SK-N-SH (cell line): ENCODE results near the gene ZBTB16. TPM values are rescaled to one million over a fixed set of nuclear protein-coding genes. Genes with fewer than 3 reads are reported as not detected.

Experiments
- CTCF ChIA-PET: fragments of 300-600, 350-600 bp; formaldehyde crosslinking; extraction: SDS; loops from one replicate; lab custom pipeline; 2021; lab: Yijun Ruan, JAX
- POLR2A ChIA-PET: fragments of 350-600 bp; sonication (Branson Sonifier 250); formaldehyde crosslinking; extraction: SDS; loops from one replicate; lab custom pipeline; 2020; ENCODE audit warnings: antibody characterized with exemption, inconsistent platforms; lab: Yijun Ruan, JAX
- DNase-seq: peaks from one replicate; pipeline ENCODE4 v3.0.0; 2012
- H2AFZ ChIP-seq: fragments of 200-600 bp; sonication (generic); 2 replicates; pipeline ENCODE4 v1.8.1; 2016; ENCODE audit warnings: antibody characterized with exemption, mild to moderate bottlenecking, low read depth
- H3F3A ChIP-seq: fragments of 200-600 bp; sonication (generic); replicated peaks from 2 replicates; pipeline ENCODE3; 2016; ENCODE audit warnings: antibody characterized with exemption, mild to moderate bottlenecking; ENCODE audit not compliant: insufficient read depth
- H3K27ac ChIP-seq, 2 experiments: fragments of 200-500 bp in 1 of 2; fragments of 200-600 bp in 1 of 2; sonication (Bioruptor generic) in 1 of 2; sonication (generic), shearing (Covaris generic) in 1 of 2; 2 replicates each; pipeline versions ENCODE4 v1.5.1 to v1.6.1; 2014 to 2016; ENCODE audit warnings: low read depth in 2 of 2, inconsistent platforms in 1 of 2, low read length in 1 of 2, mild to moderate bottlenecking in 1 of 2, mixed read lengths in 1 of 2
- H3K27me3 ChIP-seq: fragments of 200-600 bp; sonication (generic), shearing (Covaris generic); 2 replicates; pipeline ENCODE4 v1.6.1; 2016; ENCODE audit warnings: mixed run types; ENCODE audit not compliant: insufficient read depth
- H3K36me3 ChIP-seq, 2 experiments: fragments of 200-500 bp in 1 of 2; fragments of 200-600 bp in 1 of 2; sonication (Bioruptor generic) in 1 of 2; sonication (generic) in 1 of 2; replicated peaks in 1 of 2; 2 replicates each; pipeline versions ENCODE3 to v1.5.1; 2014 to 2016; ENCODE audit warnings: low read length in 1 of 2, mild to moderate bottlenecking in 1 of 2; ENCODE audit not compliant: insufficient read depth in 2 of 2, control insufficient read depth in 1 of 2
- H3K4me1 ChIP-seq, 2 experiments: fragments of 200-500 bp in 1 of 2; fragments of 200-600 bp in 1 of 2; sonication (Bioruptor generic) in 1 of 2; sonication (generic), shearing (Covaris generic) in 1 of 2; 2 replicates each; pipeline versions ENCODE4 v1.5.1 to v1.6.1; 2014 to 2016; ENCODE audit warnings: low read depth in 1 of 2, low read length in 1 of 2, mixed run types in 1 of 2; ENCODE audit not compliant: insufficient read depth in 2 of 2, control insufficient read depth in 1 of 2
- H3K4me2 ChIP-seq: fragments of 200-600 bp; sonication (generic), shearing (Covaris generic); 2 replicates; pipeline ENCODE4 v1.6.1; 2017; ENCODE audit warnings: mixed run types
- H3K4me3 ChIP-seq, 2 experiments: fragments of 200-500 bp in 1 of 2; fragments of 200-600 bp in 1 of 2; sonication (Bioruptor generic) in 1 of 2; sonication (generic), shearing (Covaris generic) in 1 of 2; 2 replicates each; pipeline versions ENCODE4 v1.5.1 to v1.8.1; 2014 to 2016; ENCODE audit warnings: low read depth in 2 of 2, inconsistent platforms in 1 of 2, low read length in 1 of 2, mild to moderate bottlenecking in 1 of 2, mixed read lengths in 1 of 2, moderate library complexity in 1 of 2
- H3K79me2 ChIP-seq: fragments of 200-600 bp; sonication (generic); 2 replicates; pipeline ENCODE4 v1.8.1; 2017; ENCODE audit warnings: mild to moderate bottlenecking; ENCODE audit not compliant: insufficient read depth
- H3K9ac ChIP-seq: fragments of 200-600 bp; sonication (generic); 2 replicates; pipeline ENCODE4 v1.6.1; 2017; ENCODE audit warnings: mixed run types
- H3K9me2 ChIP-seq: fragments of 200-600 bp; sonication (generic); 2 replicates; pipeline ENCODE4 v1.6.1; 2017; ENCODE audit warnings: mixed run types
- H3K9me3 ChIP-seq: fragments of 200-600 bp; sonication (generic); 2 replicates; pipeline ENCODE4 v1.6.1; 2017; ENCODE audit warnings: mixed run types, mild to moderate bottlenecking, moderate library complexity
- H4K20me1 ChIP-seq: fragments of 200-600 bp; sonication (generic); 2 replicates; pipeline ENCODE4 v1.6.1; 2017; ENCODE audit warnings: mild to moderate bottlenecking, mixed run types; ENCODE audit not compliant: insufficient read depth
- CHD2 ChIP-seq: fragments of 150-350 bp; IDR thresholded peaks from 2 replicates; pipeline ENCODE4 v1.6.1; 2018; ENCODE audit warnings: low read length; ENCODE audit not compliant: partially characterized antibody
- ELF1 ChIP-seq: IDR thresholded peaks from 2 replicates; pipeline ENCODE4 v1.4.0; 2012
- EP300 ChIP-seq, 2 experiments: IDR thresholded peaks; 2 replicates each; pipeline versions ENCODE4 v1.4.0 to v1.6.1; 2012; ENCODE audit warnings: borderline replicate concordance in 1 of 2, low read depth in 1 of 2, low read length in 1 of 2
- EZH2phosphoT487 ChIP-seq: fragments of 200-600 bp; sonication (generic); IDR thresholded peaks from 2 replicates; pipeline ENCODE4 v1.6.1; 2017; ENCODE audit warnings: low read depth, mixed run types, mild to moderate bottlenecking, antibody characterized with exemption, moderate library complexity, borderline replicate concordance
- FOXM1 ChIP-seq: IDR thresholded peaks from 2 replicates; pipeline ENCODE4 v1.4.0; 2012; ENCODE audit warnings: low read depth, mild to moderate bottlenecking
- GABPA ChIP-seq: IDR thresholded peaks from 2 replicates; pipeline ENCODE4 v1.4.0; 2012; ENCODE audit warnings: low read depth, mild to moderate bottlenecking
- JUND ChIP-seq: IDR thresholded peaks from 2 replicates; pipeline ENCODE4 v1.4.0; 2012
- MEF2A ChIP-seq: IDR thresholded peaks from 2 replicates; pipeline ENCODE4 v1.4.0; 2012; ENCODE audit warnings: low read depth, borderline replicate concordance
- NFIC ChIP-seq: IDR thresholded peaks from 2 replicates; pipeline ENCODE4 v1.4.0; 2012; ENCODE audit warnings: borderline replicate concordance
- NRF1 ChIP-seq: IDR thresholded peaks from 2 replicates; pipeline ENCODE4 v1.6.1; 2012; ENCODE audit warnings: low read depth, mild to moderate bottlenecking, low read length
- RAD21 ChIP-seq: IDR thresholded peaks from 2 replicates; pipeline ENCODE4 v1.6.1; 2012; ENCODE audit warnings: mild to moderate bottlenecking, low read length
- RFX5 ChIP-seq: IDR thresholded peaks from 2 replicates; pipeline ENCODE4 v1.6.1; 2012; ENCODE audit warnings: mild to moderate bottlenecking, improper control_type of control experiment, low read length
- RXRA ChIP-seq: IDR thresholded peaks from 2 replicates; pipeline ENCODE4 v1.4.0; 2012; ENCODE audit warnings: low read depth, mild to moderate bottlenecking, borderline replicate concordance
- SIN3A ChIP-seq: IDR thresholded peaks from 2 replicates; pipeline ENCODE4 v1.6.1; 2012; ENCODE audit warnings: low read depth, mild to moderate bottlenecking, low read length, moderate library complexity, borderline replicate concordance
- SMC3 ChIP-seq: IDR thresholded peaks from 2 replicates; pipeline ENCODE4 v1.6.1; 2012; ENCODE audit warnings: low read depth, low read length, improper control_type of control experiment
- YY1 ChIP-seq: IDR thresholded peaks from 2 replicates; pipeline ENCODE4 v1.4.0; 2012; ENCODE audit warnings: low read depth, mild to moderate bottlenecking
- WGBS: methylation state at CpG from one replicate; pipeline ENCODE4 v1.1.6; 2017; ENCODE audit warnings: low lambda C conversion rate; 5-methylcytosine and 5-hydroxymethylcytosine counted together
- polyA plus RNA-seq, 3 experiments: library from polyadenylated mRNA; depleted of rRNA; stranded (reverse); fragments of >200 nt; gene quantifications; 2 replicates each; pipeline ENCODE4 v1.2.3, GENCODE V29; 2012
- TF ChIP-seq, protein P1 (sequence below): fragments of 150-350 bp; IDR thresholded peaks from 2 replicates; pipeline ENCODE4 v1.6.1; 2017; ENCODE audit warnings: antibody characterized with exemption, low read length, low read depth, borderline replicate concordance
- TF ChIP-seq, protein P2 (sequence below): fragments of 200-600 bp; sonication (generic); IDR thresholded peaks from 2 replicates; pipeline ENCODE4 v1.6.1; 2017; ENCODE audit warnings: antibody characterized with exemption, mild to moderate bottlenecking, moderate library complexity
- TF ChIP-seq, protein P3 (sequence below): IDR thresholded peaks from 2 replicates; pipeline ENCODE4 v1.6.1; 2012; ENCODE audit warnings: mild to moderate bottlenecking, low read depth, low read length, moderate library complexity
- TF ChIP-seq, protein P4 (sequence below): fragments of 150-350 bp; IDR thresholded peaks from 2 replicates; pipeline ENCODE4 v1.6.1; 2016; ENCODE audit warnings: mild to moderate bottlenecking, low read depth, low read length

Gene ZBTB16
- polyA plus RNA-seq, 1 of the 3 experiments (the other 2 are of a cell fraction), result not detected

DNA sequence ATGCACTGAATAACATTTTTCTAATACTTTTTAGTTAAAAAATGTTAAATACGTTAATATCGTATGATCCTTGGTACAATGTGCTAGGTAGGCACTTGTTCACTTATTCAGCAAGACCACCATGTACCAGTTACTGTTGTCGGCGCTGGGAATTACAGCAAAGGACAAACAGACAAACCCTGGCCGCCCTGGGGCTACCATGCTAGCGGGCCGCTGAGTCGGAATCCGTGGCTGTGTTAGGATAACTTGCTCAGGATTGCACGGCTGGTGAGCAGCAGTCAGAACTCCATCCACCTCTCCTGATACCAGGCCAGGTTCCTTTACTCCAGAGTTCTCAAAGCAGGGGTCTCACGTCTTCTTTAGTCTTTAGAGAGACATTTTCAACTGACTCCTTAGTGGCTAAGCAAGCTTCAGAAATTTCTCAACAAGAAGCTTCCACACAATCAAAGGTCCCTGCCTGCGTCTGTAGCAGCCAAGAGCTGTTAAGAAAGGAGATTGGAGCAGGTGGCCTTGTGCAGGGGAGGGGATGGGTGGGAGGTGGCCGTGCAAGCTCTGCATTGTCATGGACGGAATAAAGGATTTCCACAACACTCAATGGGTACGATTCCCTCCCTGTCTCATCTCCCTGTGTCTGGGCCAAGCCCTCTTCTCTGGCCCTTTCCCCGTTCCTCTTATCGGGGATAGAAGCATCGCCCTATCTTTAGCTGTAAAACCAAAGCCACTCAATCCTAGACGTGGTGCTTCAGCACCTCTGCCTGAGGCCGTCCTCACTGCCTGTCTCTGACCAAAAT lies 196.9 kb downstream of the ZBTB16 start:
- H4K20me1 ChIP-seq, result no peaks in the 10 kb centered on the region
- no peaks in the 10 kb centered on the region for H3F3A ChIP-seq
- no peak overlapping the region for H2AFZ ChIP-seq
- TF ChIP-seq FOXM1, result no peak
- no peak for TF ChIP-seq JUND
- TF ChIP-seq ELF1, result no peak
- TF ChIP-seq RXRA, result no peak
- ChIA-PET POLR2A (no interaction called here), CTCF (interaction anchor here (0.9 to 11.8 kb wide), 4 partner anchors 10 to 482 kb away, joined by 3 to 445 read pairs (median 166); no protein-coding TSS in a partner anchor)
- no peaks in the 10 kb centered on the region for H3K9me3 ChIP-seq
- H3K9ac ChIP-seq, result no peak overlapping the region
- H3K4me1 ChIP-seq, result no peaks in the 10 kb centered on the region; a peak in 1 of 4 replicates
- no peak for DNase-seq
- peaks cover 13% of the 10 kb centered on the region for H3K27me3 ChIP-seq
- H3K4me2 ChIP-seq, result no peak overlapping the region
- H3K27ac ChIP-seq, result no peak overlapping the region
- no peak overlapping the region for H3K4me3 ChIP-seq
- 63% methylated on average over 18 of the region's 20 CpGs for WGBS
- no peaks in the 10 kb centered on the region for H3K79me2 ChIP-seq
- H3K9me2 ChIP-seq, result no peaks in the 10 kb centered on the region
- H3K36me3 ChIP-seq, result no peaks in the 10 kb centered on the region

DNA sequence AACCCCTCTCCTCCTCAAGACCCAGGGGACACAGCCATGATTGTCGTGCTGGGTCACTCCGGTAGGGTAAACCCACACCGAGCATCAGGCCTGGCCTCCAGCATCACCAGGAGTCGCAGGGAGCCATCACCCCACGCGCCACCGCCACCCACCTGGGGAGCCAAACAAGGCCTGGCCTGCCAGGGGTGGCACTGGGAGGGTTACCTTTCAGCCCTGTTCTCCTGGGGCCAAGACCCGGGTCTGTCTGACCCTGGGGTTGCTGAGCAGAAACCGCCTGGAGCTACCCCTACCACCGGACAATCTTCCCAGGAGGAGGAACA lies 197.4 kb downstream of the ZBTB16 start:
- 31% methylated on average over 3 of the region's 10 CpGs for WGBS
- Histone ChIP-seq H4K20me1 (no peaks in the 10 kb centered on the region), H3K4me2 (no peak overlapping the region), H3K4me1 (no peaks in the 10 kb centered on the region; a peak in 1 of 4 replicates), H3K9me2 (no peaks in the 10 kb centered on the region), H2AFZ (no peak overlapping the region), H3K9me3 (no peaks in the 10 kb centered on the region), H3K27ac (no peak overlapping the region), H3K79me2 (no peaks in the 10 kb centered on the region), H3K27me3 (peaks cover 13% of the 10 kb centered on the region), H3K4me3 (no peak overlapping the region), H3K9ac (no peak overlapping the region), H3F3A (no peaks in the 10 kb centered on the region), H3K36me3 (no peaks in the 10 kb centered on the region)
- ChIA-PET POLR2A (no interaction called here), CTCF (interaction anchor here (0.9 to 11.8 kb wide), 7 partner anchors 10 to 483 kb away, joined by 3 to 445 read pairs (median 143); no protein-coding TSS in a partner anchor)
- no peak for DNase-seq
- no peak for TF ChIP-seq RAD21
- no peak for TF ChIP-seq EP300 (IDR thresholded peaks at IDR 0.05; ENCODE audit: borderline replicate concordance in 1 of 2, low read depth in 1 of 2, low read length in 1 of 2)
- no peak for TF ChIP-seq RFX5
- no peak for TF ChIP-seq FOXM1
- TF ChIP-seq JUND, result no peak
- no peak for TF ChIP-seq GABPA
- TF ChIP-seq EZH2phosphoT487, result no peak
- TF ChIP-seq, protein P1, sequence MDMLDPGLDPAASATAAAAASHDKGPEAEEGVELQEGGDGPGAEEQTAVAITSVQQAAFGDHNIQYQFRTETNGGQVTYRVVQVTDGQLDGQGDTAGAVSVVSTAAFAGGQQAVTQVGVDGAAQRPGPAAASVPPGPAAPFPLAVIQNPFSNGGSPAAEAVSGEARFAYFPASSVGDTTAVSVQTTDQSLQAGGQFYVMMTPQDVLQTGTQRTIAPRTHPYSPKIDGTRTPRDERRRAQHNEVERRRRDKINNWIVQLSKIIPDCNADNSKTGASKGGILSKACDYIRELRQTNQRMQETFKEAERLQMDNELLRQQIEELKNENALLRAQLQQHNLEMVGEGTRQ, result no peak
- no peak for TF ChIP-seq YY1
- TF ChIP-seq SIN3A, result no peak
- no peak for TF ChIP-seq ELF1
- TF ChIP-seq, protein P2, sequence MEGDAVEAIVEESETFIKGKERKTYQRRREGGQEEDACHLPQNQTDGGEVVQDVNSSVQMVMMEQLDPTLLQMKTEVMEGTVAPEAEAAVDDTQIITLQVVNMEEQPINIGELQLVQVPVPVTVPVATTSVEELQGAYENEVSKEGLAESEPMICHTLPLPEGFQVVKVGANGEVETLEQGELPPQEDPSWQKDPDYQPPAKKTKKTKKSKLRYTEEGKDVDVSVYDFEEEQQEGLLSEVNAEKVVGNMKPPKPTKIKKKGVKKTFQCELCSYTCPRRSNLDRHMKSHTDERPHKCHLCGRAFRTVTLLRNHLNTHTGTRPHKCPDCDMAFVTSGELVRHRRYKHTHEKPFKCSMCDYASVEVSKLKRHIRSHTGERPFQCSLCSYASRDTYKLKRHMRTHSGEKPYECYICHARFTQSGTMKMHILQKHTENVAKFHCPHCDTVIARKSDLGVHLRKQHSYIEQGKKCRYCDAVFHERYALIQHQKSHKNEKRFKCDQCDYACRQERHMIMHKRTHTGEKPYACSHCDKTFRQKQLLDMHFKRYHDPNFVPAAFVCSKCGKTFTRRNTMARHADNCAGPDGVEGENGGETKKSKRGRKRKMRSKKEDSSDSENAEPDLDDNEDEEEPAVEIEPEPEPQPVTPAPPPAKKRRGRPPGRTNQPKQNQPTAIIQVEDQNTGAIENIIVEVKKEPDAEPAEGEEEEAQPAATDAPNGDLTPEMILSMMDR, result no peak
- no peak for TF ChIP-seq SMC3
- TF ChIP-seq, protein P3, sequence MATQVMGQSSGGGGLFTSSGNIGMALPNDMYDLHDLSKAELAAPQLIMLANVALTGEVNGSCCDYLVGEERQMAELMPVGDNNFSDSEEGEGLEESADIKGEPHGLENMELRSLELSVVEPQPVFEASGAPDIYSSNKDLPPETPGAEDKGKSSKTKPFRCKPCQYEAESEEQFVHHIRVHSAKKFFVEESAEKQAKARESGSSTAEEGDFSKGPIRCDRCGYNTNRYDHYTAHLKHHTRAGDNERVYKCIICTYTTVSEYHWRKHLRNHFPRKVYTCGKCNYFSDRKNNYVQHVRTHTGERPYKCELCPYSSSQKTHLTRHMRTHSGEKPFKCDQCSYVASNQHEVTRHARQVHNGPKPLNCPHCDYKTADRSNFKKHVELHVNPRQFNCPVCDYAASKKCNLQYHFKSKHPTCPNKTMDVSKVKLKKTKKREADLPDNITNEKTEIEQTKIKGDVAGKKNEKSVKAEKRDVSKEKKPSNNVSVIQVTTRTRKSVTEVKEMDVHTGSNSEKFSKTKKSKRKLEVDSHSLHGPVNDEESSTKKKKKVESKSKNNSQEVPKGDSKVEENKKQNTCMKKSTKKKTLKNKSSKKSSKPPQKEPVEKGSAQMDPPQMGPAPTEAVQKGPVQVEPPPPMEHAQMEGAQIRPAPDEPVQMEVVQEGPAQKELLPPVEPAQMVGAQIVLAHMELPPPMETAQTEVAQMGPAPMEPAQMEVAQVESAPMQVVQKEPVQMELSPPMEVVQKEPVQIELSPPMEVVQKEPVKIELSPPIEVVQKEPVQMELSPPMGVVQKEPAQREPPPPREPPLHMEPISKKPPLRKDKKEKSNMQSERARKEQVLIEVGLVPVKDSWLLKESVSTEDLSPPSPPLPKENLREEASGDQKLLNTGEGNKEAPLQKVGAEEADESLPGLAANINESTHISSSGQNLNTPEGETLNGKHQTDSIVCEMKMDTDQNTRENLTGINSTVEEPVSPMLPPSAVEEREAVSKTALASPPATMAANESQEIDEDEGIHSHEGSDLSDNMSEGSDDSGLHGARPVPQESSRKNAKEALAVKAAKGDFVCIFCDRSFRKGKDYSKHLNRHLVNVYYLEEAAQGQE, result no peak
- TF ChIP-seq NFIC, result no peak
- no peak for TF ChIP-seq CHD2
- TF ChIP-seq, protein P4, sequence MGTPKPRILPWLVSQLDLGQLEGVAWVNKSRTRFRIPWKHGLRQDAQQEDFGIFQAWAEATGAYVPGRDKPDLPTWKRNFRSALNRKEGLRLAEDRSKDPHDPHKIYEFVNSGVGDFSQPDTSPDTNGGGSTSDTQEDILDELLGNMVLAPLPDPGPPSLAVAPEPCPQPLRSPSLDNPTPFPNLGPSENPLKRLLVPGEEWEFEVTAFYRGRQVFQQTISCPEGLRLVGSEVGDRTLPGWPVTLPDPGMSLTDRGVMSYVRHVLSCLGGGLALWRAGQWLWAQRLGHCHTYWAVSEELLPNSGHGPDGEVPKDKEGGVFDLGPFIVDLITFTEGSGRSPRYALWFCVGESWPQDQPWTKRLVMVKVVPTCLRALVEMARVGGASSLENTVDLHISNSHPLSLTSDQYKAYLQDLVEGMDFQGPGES, result no peak
- TF ChIP-seq MEF2A, result no peak
- no peak for TF ChIP-seq NRF1
